SK-N-SH (cell line): ENCODE data around the gene ITSN1. TPM values are rescaled to one million over a fixed set of nuclear protein-coding genes. Genes with fewer than 3 reads are reported as not detected.

Experiments
- CTCF ChIA-PET: fragments of 300-600, 350-600 bp; formaldehyde crosslinking; extraction: SDS; loops from one replicate; lab custom pipeline; 2021; lab: Yijun Ruan, JAX
- POLR2A ChIA-PET: fragments of 350-600 bp; sonication (Branson Sonifier 250); formaldehyde crosslinking; extraction: SDS; loops from one replicate; lab custom pipeline; 2020; ENCODE audit warnings: antibody characterized with exemption, inconsistent platforms; lab: Yijun Ruan, JAX
- DNase-seq: peaks from one replicate; pipeline ENCODE4 v3.0.0; 2012
- H2AFZ ChIP-seq: fragments of 200-600 bp; sonication (generic); 2 replicates; pipeline ENCODE4 v1.8.1; 2016; ENCODE audit warnings: antibody characterized with exemption, mild to moderate bottlenecking, low read depth
- H3F3A ChIP-seq: fragments of 200-600 bp; sonication (generic); replicated peaks from 2 replicates; pipeline ENCODE3; 2016; ENCODE audit warnings: antibody characterized with exemption, mild to moderate bottlenecking; ENCODE audit not compliant: insufficient read depth
- H3K27ac ChIP-seq, 2 experiments: fragments of 200-500 bp in 1 of 2; fragments of 200-600 bp in 1 of 2; sonication (Bioruptor generic) in 1 of 2; sonication (generic), shearing (Covaris generic) in 1 of 2; 2 replicates each; pipeline versions ENCODE4 v1.5.1 to v1.6.1; 2014 to 2016; ENCODE audit warnings: low read depth in 2 of 2, inconsistent platforms in 1 of 2, low read length in 1 of 2, mild to moderate bottlenecking in 1 of 2, mixed read lengths in 1 of 2
- H3K27me3 ChIP-seq: fragments of 200-600 bp; sonication (generic), shearing (Covaris generic); 2 replicates; pipeline ENCODE4 v1.6.1; 2016; ENCODE audit warnings: mixed run types; ENCODE audit not compliant: insufficient read depth
- H3K36me3 ChIP-seq, 2 experiments: fragments of 200-500 bp in 1 of 2; fragments of 200-600 bp in 1 of 2; sonication (Bioruptor generic) in 1 of 2; sonication (generic) in 1 of 2; replicated peaks in 1 of 2; 2 replicates each; pipeline versions ENCODE3 to v1.5.1; 2014 to 2016; ENCODE audit warnings: low read length in 1 of 2, mild to moderate bottlenecking in 1 of 2; ENCODE audit not compliant: insufficient read depth in 2 of 2, control insufficient read depth in 1 of 2
- H3K4me1 ChIP-seq, 2 experiments: fragments of 200-500 bp in 1 of 2; fragments of 200-600 bp in 1 of 2; sonication (Bioruptor generic) in 1 of 2; sonication (generic), shearing (Covaris generic) in 1 of 2; 2 replicates each; pipeline versions ENCODE4 v1.5.1 to v1.6.1; 2014 to 2016; ENCODE audit warnings: low read depth in 1 of 2, low read length in 1 of 2, mixed run types in 1 of 2; ENCODE audit not compliant: insufficient read depth in 2 of 2, control insufficient read depth in 1 of 2
- H3K4me2 ChIP-seq: fragments of 200-600 bp; sonication (generic), shearing (Covaris generic); 2 replicates; pipeline ENCODE4 v1.6.1; 2017; ENCODE audit warnings: mixed run types
- H3K4me3 ChIP-seq, 2 experiments: fragments of 200-500 bp in 1 of 2; fragments of 200-600 bp in 1 of 2; sonication (Bioruptor generic) in 1 of 2; sonication (generic), shearing (Covaris generic) in 1 of 2; 2 replicates each; pipeline versions ENCODE4 v1.5.1 to v1.8.1; 2014 to 2016; ENCODE audit warnings: low read depth in 2 of 2, inconsistent platforms in 1 of 2, low read length in 1 of 2, mild to moderate bottlenecking in 1 of 2, mixed read lengths in 1 of 2, moderate library complexity in 1 of 2
- H3K79me2 ChIP-seq: fragments of 200-600 bp; sonication (generic); 2 replicates; pipeline ENCODE4 v1.8.1; 2017; ENCODE audit warnings: mild to moderate bottlenecking; ENCODE audit not compliant: insufficient read depth
- H3K9ac ChIP-seq: fragments of 200-600 bp; sonication (generic); 2 replicates; pipeline ENCODE4 v1.6.1; 2017; ENCODE audit warnings: mixed run types
- H3K9me2 ChIP-seq: fragments of 200-600 bp; sonication (generic); 2 replicates; pipeline ENCODE4 v1.6.1; 2017; ENCODE audit warnings: mixed run types
- H3K9me3 ChIP-seq: fragments of 200-600 bp; sonication (generic); 2 replicates; pipeline ENCODE4 v1.6.1; 2017; ENCODE audit warnings: mixed run types, mild to moderate bottlenecking, moderate library complexity
- H4K20me1 ChIP-seq: fragments of 200-600 bp; sonication (generic); 2 replicates; pipeline ENCODE4 v1.6.1; 2017; ENCODE audit warnings: mild to moderate bottlenecking, mixed run types; ENCODE audit not compliant: insufficient read depth
- EP300 ChIP-seq, 2 experiments: IDR thresholded peaks; 2 replicates each; pipeline versions ENCODE4 v1.4.0 to v1.6.1; 2012; ENCODE audit warnings: borderline replicate concordance in 1 of 2, low read depth in 1 of 2, low read length in 1 of 2
- FOSL2 ChIP-seq: IDR thresholded peaks from 2 replicates; pipeline ENCODE4 v1.4.0; 2012; ENCODE audit warnings: low read depth, mild to moderate bottlenecking, moderate library complexity, borderline replicate concordance
- IRF3 ChIP-seq: fragments of 150-350 bp; IDR thresholded peaks from 2 replicates; pipeline ENCODE4 v1.6.1; 2016; ENCODE audit warnings: mild to moderate bottlenecking, low read depth, low read length
- MXI1 ChIP-seq: IDR thresholded peaks from 2 replicates; pipeline ENCODE4 v1.6.1; 2012; ENCODE audit warnings: mild to moderate bottlenecking, low read depth, low read length, improper control_type of control experiment
- PBX3 ChIP-seq: IDR thresholded peaks from 2 replicates; pipeline ENCODE4; 2012
- RCOR1 ChIP-seq: fragments of 150-350 bp; IDR thresholded peaks from 2 replicates; pipeline ENCODE4 v1.6.1; 2017; ENCODE audit warnings: antibody characterized with exemption, low read length
- SIN3A ChIP-seq: IDR thresholded peaks from 2 replicates; pipeline ENCODE4 v1.6.1; 2012; ENCODE audit warnings: low read depth, mild to moderate bottlenecking, low read length, moderate library complexity, borderline replicate concordance
- TEAD4 ChIP-seq: IDR thresholded peaks from 2 replicates; pipeline ENCODE4 v1.4.0; 2012; ENCODE audit warnings: mild to moderate bottlenecking, borderline replicate concordance; ENCODE audit not compliant: insufficient read depth
- USF1 ChIP-seq: IDR thresholded peaks from 2 replicates; pipeline ENCODE4 v1.4.0; 2012; ENCODE audit warnings: low read depth, borderline replicate concordance
- WGBS: methylation state at CpG from one replicate; pipeline ENCODE4 v1.1.6; 2017; ENCODE audit warnings: low lambda C conversion rate; 5-methylcytosine and 5-hydroxymethylcytosine counted together
- polyA plus RNA-seq, 3 experiments: library from polyadenylated mRNA; depleted of rRNA; stranded (reverse); fragments of >200 nt; gene quantifications; 2 replicates each; pipeline ENCODE4 v1.2.3, GENCODE V29; 2012
- TF ChIP-seq, protein P1 (sequence below): IDR thresholded peaks from 2 replicates; pipeline ENCODE4 v1.4.0; 2012; ENCODE audit warnings: low read depth

Gene ITSN1
- polyA plus RNA-seq, 1 of the 3 experiments (the other 2 are of a cell fraction): 27.8 TPM

- ChIA-PET CTCF (interaction anchor here (1.3 kb wide), 1 partner anchor 24 kb away, joined by 4 read pairs; no protein-coding TSS in a partner anchor), POLR2A (no interaction called here)
- H3K9me3 ChIP-seq: no peaks in the 10 kb centered on the region
- H3K4me2 ChIP-seq: no peak overlapping the region
- no peak overlapping the region for H3K27ac ChIP-seq
- no peak overlapping the region for H2AFZ ChIP-seq
- no peaks in the 10 kb centered on the region for H3K79me2 ChIP-seq
- no peak overlapping the region for H3K9ac ChIP-seq
- 80% methylated on average over 14 of the region's 20 CpGs for WGBS
- no peaks in the 10 kb centered on the region for H3K9me2 ChIP-seq
- no peaks in the 10 kb centered on the region for H3F3A ChIP-seq
- DNase-seq: no peak
- no peak overlapping the region for H3K4me3 ChIP-seq
- H4K20me1 ChIP-seq: no peaks in the 10 kb centered on the region
- H3K27me3 ChIP-seq: no peaks in the 10 kb centered on the region
- peaks cover 0 to 5% of the 10 kb centered on the region in 2 experiments for H3K36me3 ChIP-seq
- H3K4me1 ChIP-seq: no peaks in the 10 kb centered on the region
- no peak for TF ChIP-seq RCOR1
- TF ChIP-seq MXI1: no peak
- no peak for TF ChIP-seq IRF3
- TF ChIP-seq USF1: no peak
- TF ChIP-seq, all 33 proteins: peak for 0
Observed at GRCh38 chr21:33844104-33844889, 202.0 kb downstream of the ITSN1 start.

GRCh38 chr21:33844890-33845205 lies 202.5 kb downstream of the ITSN1 start:
- Histone ChIP-seq H3K9me3 (no peaks in the 10 kb centered on the region), H3K27ac (no peak overlapping the region), H3K27me3 (no peaks in the 10 kb centered on the region), H4K20me1 (no peaks in the 10 kb centered on the region), H2AFZ (no peak overlapping the region), H3K9me2 (no peaks in the 10 kb centered on the region), H3K36me3 (peaks cover 0 to under 1% of the 10 kb centered on the region in 2 experiments), H3K4me2 (no peak overlapping the region), H3K4me3 (no peak overlapping the region), H3K4me1 (no peaks in the 10 kb centered on the region), H3K9ac (no peak overlapping the region), H3F3A (no peaks in the 10 kb centered on the region), H3K79me2 (no peaks in the 10 kb centered on the region)
- ChIA-PET CTCF (no interaction called here), POLR2A (no interaction called here)
- WGBS: 95% methylated on average over 6 of the region's 6 CpGs
- TF ChIP-seq PBX3: no peak
- no peak for TF ChIP-seq SIN3A
- TF ChIP-seq EP300 (IDR thresholded peaks at IDR 0.05; ENCODE audit: borderline replicate concordance in 1 of 2, low read depth in 1 of 2, low read length in 1 of 2): no peak
- TF ChIP-seq, protein P1, sequence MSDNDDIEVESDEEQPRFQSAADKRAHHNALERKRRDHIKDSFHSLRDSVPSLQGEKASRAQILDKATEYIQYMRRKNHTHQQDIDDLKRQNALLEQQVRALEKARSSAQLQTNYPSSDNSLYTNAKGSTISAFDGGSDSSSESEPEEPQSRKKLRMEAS: no peak
- TF ChIP-seq TEAD4: no peak
- TF ChIP-seq FOSL2: no peak
- no peak for DNase-seq
